GM18505 (cell line): ENCODE data around the gene SLC25A23.
"Not testable (repeated sequence)": the region's sequence is repeated elsewhere in the genome, so short reads cannot be mapped to it uniquely, and the experiment has no call there.

Source experiments
- ATAC-seq: cut with Tn5 transposase; IDR thresholded peaks from one replicate; pipeline ENCODE4 v1.9.1; 2021; ENCODE audit not compliant: unreplicated experiment
- POLR2A ChIP-seq: IDR thresholded peaks from 4 replicates; pipeline ENCODE4 v1.6.1; 2011; ENCODE audit warnings: borderline replicate concordance; ENCODE audit not compliant: insufficient read depth, insufficient read length; ENCODE audit errors: extremely low read depth

Gene SLC25A23

DNA sequence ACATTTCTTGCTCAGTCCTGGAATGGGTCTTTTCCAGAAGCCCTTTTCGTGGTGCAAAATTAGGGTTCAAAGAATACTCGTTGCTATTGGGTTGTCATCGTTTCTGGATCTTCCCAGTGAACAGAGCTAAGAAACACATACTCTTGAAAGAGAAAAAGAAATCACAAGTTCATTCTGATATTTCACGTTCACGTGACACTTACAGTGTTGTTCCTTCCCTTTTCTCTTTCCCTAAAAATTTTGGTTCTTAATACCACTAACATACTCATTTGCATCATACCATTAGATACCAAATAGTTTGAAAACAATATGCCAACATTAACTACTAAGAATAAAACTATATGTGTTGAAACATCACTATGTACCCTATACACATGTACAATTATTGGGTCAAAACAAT lies 53.2 kb downstream of the SLC25A23 start:
- no peak for TF ChIP-seq POLR2A
- no peak for ATAC-seq

DNA sequence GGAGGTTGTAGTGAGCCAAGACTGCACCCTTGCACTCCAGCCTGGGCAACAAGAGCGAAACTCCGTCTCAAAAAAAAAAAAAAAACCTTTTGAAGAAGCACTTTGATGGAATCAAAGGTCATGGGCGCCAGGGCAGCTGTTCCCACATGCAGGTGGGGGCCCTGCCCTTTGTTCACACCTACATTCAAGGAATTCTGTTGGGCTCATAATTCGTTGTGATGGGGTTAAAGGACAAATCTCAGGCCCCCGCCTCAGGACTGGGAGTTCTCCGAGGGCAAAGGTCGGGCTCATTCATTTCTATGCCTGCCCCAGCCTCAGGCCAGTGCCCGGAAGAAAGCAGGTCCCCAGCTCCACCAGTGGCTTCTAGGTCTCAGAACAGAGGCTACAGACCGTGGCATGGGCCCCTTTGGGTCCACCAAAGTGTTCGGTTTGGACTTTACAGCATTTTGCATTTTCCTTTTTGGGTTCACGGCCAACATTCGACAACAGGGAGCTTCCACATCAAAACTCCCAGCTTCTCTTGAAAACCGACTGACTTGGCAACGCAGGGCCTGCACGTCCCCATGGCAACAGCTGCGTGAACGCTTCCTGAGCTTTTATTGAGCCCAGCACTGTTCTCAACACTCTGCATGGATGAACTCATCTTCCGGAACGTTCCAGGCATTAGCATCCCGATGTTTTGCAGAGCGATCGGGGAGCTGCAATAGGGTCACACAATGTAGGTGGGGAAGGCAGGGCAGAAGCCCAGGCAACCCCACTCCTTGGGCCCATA lies 56.6 kb downstream of the SLC25A23 start:
- no peak for ATAC-seq

DNA sequence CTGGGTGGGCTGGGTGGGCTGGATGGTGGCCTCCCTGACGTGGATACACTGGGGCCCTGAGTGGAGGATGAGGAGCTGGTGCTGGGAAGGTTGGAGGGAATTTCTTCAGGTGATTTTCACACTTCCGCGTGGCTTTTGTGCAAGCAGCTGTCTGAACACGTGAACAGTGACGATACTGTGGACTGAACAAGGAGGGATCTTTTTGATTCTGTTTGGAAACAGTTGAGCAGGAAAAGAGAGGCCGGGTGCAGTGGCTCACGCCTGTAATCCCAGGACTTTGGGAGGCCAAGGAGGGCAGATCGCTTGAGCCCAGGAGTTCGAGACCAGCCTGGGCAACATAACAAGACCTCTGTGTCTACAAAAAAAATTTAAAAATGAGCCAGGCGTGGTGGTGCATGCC lies 57.5 kb downstream of the SLC25A23 start:
- no peak for ATAC-seq
- TF ChIP-seq POLR2A, result no peak

More for the DNA sequence above, 56.6 kb downstream of the SLC25A23 start:
- TF ChIP-seq POLR2A, result no peak

DNA sequence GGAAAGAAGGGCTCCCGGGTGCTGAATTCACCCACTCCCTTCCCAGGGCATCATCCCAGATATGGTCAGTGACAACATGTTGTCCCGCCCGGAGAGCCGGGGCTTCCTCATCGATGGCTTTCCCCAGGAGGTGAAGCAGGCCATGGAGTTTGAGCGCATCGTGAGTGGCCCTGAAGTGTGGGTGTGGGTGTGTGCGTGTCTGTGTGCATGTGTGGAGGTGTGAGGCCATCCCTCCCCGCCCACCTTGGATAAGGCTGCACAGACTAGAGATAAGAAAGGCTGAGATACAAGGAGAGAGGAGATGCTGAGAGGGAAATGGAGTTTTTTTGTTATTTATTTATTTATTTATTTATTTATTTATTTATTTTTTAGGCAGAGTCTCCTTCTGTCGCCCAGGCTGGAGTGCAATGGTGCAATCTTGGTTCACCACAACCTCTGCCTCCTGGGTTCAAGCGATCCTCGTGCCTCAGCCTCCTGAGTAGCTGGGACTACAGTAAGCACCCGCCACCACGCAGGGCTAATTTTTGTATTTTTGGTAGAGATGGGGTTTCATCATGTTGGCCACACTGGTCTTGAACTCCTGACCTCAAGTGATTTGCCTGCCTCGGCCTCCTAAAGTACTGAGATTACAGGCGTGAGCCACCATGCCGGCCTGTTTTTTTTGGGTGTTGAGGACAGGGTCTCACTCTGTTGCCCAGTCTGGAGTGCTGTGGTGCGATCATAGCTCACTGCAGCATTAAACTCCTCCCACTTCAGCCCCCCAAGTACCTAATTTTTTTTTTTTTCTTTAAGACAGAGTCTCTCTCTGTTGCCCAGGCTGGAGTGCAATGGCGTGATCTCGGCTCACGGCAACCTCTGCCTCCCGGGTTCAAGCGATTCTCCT lies 59.3 kb downstream of the SLC25A23 start:
- ATAC-seq, result not testable (repeated sequence)

DNA sequence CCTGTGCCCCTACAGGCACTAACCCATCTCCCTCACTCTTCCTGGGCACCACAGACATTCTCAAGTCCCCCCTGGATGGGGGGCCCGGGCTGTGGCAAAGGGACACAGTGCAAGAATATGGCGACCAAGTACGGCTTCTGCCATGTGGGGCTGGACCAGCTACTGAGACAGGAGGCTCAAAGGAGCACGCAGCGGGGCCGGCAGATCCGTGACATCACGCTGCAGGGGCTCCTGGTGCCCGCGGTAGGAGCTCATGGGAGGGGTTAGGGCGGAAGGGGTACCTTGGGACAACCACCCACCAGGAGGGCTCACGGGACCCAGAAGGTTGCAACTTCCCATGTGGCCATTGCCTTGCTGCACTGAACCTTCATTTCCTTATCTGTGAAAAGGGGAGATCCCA lies 63.3 kb downstream of the SLC25A23 start:
- ATAC-seq, result no peak
- no peak for TF ChIP-seq POLR2A

DNA sequence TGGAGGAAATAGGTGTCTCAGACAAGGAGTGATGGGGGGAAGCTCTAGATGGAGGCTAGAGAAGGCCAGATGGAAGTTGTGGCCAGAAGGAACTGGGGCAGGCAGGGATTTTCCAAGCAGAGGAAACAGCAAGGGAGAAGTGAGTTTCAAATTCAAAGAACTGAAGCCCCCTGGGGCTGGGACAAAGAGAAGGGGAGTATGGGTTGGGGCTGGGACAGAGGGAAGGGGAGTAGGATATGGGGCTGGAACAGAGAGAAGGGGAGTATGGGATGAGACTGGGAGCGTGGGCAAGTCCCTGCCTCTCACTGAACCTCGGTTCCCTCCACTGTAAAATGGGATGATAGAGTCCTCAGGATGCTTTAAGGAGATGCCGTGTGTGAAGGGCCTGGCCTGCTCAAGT lies 64.8 kb downstream of the SLC25A23 start:
- no peak for ATAC-seq
- TF ChIP-seq POLR2A, result no peak

DNA sequence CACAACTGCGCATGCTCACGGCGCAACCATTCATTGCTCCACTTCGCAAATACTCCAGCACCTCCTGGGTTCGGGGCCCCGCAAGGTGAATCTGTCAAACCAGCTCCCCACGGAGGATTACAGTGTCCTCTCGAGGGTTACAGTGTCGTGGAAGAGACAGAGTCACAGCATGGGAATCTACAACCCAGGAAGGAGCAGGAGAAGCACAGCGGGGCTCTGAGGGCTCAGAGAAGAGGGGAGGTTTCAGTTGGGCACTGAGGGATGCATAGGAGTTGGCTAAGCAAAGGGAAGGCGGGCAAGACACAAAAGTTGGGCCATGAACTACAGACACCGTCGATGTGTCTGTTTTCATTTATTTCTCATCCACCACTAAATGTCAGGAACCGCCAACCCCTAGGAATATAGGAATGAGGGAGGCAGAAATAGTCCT lies 65.6 kb downstream of the SLC25A23 start:
- TF ChIP-seq POLR2A, result no peak
- ATAC-seq, result peak; percentile 30

DNA sequence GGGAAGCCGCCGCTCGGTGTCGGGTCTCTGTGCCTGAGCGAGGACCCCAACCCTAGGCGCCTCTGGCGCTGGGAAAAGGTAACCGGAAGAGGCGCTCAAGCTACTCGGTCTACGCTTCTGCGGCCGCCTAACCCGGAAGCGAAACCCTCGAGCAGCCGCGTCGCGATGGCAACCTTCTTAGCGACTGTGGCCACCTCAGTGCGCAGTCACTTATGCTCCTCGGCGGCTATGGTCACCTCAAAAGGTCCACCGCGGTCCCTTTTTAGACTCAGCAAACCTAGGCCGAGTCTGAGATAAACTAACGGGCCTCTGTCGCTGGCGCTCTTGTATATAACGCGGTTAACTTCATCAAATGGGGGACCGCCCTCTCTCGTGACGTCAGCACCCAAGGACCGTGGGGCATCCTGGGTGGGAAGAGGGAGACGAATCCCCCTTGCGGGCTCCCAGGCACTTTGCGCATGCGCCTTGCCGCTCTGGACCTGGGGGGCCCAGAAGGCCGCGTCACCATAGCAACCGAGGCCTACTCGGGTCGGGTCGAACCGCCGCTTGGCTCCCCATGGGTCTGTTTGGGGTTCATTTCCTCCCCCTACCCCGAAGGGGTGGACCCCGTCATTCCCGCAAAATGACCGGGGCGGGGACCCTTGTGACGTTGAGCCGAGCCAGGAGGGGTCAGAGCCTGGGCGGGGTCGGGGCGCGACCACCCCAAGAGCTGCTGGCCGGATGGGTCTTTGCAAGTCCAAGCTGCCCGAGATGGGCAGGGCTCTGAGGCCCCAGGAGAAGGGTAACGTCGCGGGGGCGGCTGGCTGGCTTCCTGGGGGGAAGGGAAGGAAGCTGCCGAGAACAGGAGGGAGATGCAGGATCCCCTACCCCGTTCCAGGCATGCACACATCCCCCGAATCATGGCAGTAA lies 66.3 kb downstream of the SLC25A23 start, which contains the start of gene GTF2F1:
Gene GTF2F1 (minus strand): TSS at position 91 of the 909 bp plus-strand sequence. CDS start 169 bp downstream, outside the sequence.
- peak; percentile 79 for ATAC-seq
- peak; percentile 68 for TF ChIP-seq POLR2A

DNA sequence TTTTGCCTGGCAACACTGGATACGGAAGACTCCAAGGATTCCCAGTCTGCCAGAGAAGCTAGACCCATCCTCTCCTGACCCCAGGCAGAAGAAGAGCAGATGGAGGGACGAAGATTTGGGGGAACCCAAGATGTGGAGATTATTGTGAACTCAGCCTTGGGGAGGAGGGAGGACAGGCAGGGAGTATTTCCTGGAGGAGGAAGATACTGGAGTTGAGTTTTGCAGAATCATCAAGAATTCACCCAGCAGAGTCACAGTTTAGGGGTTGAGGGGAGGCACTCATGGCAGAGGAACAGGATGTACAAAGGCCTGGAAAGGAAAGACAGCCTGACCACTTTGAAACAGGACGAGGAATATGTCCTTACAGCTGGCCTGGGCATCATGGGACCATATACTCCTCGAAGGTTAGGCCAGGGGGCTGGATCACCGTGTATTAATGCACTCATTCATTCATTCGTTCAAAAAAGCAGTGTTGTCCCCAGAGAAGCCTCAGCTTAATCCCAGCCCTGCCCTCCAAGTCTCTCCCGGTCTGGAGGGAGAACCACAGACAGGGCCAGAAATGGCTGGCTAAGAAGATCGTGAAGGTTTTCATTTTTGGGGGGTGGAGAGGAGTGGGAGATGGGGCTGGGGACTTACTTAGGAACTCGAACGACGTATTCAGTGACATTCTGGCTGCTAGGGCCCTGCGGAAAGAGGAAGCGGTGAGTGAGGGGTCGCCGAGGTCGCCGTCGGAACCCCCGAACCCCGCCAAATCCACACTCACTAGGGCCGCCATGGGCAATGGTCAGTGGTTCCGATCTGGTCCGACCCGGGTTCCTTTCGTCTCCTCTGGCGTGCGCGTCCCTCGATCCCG lies 67.1 kb downstream of the SLC25A23 start:
- ATAC-seq, result no peak
- TF ChIP-seq POLR2A, result no peak
